ENCODE data around the gene KMT2E. TPM values are rescaled to one million over a fixed set of nuclear protein-coding genes. Genes with fewer than 3 reads are reported as not detected.

KMT2E gene
- total RNA-seq, 4 donors from 2014 or later: 96.9 to 156 (median 110) TPM

DNA sequence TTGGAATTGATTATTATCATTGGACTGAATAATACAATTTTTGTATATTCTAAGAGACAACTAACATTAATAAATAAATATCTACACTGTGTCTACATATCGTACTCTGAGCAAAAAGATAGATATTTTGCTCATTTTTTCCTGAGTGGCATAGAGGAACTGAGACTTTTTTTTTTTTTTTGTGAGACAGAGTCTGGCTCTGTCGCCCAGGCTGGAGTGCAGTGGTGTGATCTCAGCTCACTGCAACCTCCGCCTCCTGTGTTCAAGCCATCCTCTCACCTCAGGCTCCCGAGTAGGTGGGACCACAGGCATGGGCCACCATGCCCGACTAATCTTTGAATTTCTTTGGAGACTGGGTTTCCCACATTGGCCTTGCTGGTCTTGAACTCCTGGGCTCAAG lies 14.0 kb downstream of the KMT2E start:
- TF ChIP-seq, protein P1, sequence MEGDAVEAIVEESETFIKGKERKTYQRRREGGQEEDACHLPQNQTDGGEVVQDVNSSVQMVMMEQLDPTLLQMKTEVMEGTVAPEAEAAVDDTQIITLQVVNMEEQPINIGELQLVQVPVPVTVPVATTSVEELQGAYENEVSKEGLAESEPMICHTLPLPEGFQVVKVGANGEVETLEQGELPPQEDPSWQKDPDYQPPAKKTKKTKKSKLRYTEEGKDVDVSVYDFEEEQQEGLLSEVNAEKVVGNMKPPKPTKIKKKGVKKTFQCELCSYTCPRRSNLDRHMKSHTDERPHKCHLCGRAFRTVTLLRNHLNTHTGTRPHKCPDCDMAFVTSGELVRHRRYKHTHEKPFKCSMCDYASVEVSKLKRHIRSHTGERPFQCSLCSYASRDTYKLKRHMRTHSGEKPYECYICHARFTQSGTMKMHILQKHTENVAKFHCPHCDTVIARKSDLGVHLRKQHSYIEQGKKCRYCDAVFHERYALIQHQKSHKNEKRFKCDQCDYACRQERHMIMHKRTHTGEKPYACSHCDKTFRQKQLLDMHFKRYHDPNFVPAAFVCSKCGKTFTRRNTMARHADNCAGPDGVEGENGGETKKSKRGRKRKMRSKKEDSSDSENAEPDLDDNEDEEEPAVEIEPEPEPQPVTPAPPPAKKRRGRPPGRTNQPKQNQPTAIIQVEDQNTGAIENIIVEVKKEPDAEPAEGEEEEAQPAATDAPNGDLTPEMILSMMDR (IDR thresholded peaks at IDR 0.05; ENCODE audit: low read depth): no peak

DNA sequence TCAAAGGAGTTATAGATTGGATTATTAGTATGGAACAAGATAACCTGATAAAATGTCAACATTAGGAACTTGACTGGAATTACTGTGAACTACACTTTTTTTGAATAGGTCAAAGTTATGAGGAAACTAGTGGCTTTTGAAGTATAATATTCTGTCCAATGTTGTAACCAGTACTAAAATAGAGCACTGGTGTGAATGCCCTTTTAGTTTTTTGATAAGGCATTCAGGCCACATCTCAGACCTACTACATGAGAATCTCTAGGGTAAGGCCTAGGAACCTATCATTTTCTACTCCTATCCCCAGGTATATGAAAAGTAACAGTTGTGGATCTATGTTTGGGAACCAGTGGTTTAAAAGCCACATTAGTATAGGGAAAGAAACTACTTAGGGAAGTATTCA lies 16.4 kb downstream of the KMT2E start:
- TF ChIP-seq, protein P1 (IDR thresholded peaks at IDR 0.05; ENCODE audit: low read depth): no peak

DNA sequence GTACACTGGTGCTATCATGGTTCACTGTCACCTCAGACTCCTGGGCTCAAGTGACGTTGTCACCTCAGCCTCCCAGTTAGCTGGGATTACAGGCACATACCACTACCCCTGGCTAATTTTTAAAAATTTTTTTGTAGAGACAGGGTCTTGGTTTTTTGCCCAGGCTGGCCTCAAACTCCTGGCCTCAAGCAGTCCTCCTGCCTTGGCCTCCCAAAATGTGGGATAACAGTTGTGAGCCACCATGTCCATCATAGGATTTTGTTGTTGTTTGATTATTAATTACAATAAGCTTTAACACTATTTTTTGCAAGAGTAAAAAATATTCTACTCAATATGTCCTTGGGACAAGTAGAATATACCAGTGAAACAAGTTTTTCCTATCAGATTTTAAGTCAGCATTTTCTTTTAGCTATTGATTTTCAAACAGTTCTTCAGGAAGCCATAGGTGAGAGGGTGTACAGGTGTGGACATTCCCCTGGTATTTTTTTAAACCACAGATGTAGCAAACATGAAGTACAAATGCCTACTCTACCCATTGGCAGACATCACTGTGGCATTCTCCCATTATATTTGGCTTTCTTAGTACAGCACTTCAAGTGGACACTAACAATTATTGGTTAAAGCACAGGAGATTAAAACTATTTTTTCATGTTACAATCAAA lies 18.7 kb downstream of the KMT2E start:
- TF ChIP-seq, protein P1 (IDR thresholded peaks at IDR 0.05; ENCODE audit: low read depth): no peak

DNA sequence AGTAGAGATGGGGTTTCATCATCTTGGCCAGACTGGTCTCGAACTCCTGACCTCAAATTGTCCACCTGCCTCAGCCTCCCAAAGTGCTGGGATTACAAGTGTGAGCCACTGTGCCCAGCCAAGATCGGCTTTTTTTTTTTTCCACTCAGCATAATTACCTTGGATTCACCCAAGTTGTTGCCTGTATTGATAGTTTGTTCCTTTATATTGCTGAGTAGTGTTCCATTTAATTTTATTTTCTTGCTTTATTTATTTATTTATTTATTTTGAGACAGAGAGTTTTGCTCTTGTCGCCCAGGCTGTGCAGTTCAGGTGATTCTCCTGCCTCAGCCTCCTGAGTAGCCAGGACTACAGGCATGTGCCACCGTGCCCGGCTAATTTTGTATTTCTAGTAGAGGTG lies 21.3 kb downstream of the KMT2E start:
- TF ChIP-seq, protein P1 (IDR thresholded peaks at IDR 0.05; ENCODE audit: low read depth): no peak

DNA sequence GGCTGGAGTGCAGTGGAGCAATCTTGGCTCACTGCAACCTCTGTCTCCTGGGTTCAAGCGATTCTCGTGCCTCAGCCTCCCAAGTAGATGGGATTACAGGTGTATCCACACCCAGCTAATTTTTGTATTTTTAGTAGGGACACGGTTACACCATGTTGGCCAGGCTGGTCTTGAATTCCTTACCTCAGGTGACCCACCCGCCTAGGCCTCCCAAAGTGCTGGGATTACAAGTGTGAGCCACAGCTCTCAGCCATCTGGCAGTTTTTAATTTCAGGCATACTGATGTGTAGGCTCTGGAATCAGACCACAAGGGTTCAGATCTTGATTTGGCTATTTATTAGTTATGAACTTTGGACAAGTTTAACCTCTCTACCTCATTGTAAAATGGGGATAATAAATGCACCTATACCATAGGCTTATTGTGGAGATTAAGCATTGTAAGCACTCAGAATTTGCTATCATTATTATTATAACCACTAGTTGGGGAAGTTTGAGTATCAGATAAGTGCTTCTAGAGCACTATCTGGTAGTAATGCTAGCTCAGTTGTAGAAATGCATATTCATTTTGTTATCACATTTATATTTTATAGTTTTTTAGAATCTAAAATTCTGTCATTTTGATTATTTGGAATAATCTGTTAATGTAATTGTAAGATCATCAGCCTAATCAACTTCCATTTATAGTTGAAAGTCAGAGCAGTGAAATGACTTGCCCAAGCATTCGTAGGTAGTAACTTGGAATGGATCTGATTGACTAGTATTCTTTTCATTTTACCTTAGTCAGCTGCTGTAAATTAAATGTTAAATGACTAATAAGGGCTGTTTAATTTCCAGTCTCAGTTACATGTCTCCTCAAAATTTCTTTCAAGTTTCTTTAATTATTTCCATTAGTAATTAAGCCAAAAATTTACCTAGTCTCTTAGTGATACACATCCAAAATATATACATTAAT lies 22.5 kb downstream of the KMT2E start:
- TF ChIP-seq, protein P1 (IDR thresholded peaks at IDR 0.05; ENCODE audit: low read depth): no peak

DNA sequence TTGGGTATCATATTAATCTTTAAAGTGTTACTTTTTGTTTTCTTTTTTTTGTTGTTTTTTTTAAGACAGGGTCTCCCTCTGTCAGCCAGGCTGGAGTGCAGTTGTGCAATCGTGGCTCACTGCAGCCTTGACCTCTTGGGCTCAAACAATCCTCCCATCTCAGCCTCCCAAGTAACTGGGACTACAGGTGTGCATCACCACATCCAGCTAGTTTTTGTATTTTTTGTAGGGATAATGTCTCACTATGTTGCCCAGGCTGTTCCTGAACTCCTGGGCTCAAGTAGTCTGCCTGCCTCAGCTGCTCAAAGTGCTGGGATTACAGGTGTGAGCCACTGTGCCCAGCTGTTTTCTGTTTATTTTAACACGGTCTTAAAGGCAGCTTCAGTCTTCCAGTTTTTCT lies 23.3 kb downstream of the KMT2E start:
- TF ChIP-seq, protein P1 (IDR thresholded peaks at IDR 0.05; ENCODE audit: low read depth): no peak

DNA sequence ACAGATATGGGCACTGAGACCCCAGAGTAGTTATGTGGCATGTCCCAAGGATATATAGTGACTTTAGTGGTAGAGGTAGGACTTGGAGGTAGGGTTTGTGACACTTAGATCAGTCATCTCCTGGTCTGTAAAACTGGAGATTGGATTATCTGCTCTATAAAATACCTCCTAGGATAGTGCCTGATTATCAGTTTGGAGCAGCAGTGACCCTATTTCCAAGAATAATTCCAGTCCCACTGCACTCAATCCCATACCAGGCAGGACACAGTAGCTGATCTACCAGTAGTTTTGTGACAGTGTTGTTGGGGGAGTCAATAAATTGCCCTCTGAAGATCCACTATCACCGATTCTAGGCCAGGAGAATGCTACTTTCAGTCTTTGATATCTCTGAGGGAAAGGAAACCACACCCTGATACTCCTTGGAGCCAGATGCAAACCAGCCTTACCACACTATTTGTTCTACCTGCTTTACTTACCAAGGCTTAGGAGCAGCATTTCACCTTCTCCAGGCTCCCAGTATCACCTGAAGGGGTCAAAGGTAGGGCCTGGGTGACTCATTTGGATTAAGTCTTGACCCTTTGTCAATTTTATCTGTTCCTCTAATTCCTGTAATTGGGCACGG lies 30.6 kb downstream of the KMT2E start:
- TF ChIP-seq, protein P1 (IDR thresholded peaks at IDR 0.05; ENCODE audit: low read depth): no peak
